HG02623 (cell line): Measurements from ENCODE around the gene PLIN1.
A peak's percentile ranks its signal among the peaks of the same experiment; 100 is the strongest.
"Not testable (repeated sequence)": the region's sequence is repeated elsewhere in the genome, so short reads cannot be mapped to it uniquely, and the experiment has no call there.

Experiments
- ATAC-seq: cut with Tn5 transposase; IDR thresholded peaks from one replicate; pipeline ENCODE4 v1.9.1; 2021; ENCODE audit warnings: moderate library complexity; ENCODE audit not compliant: unreplicated experiment

The PLIN1 gene, protein sequence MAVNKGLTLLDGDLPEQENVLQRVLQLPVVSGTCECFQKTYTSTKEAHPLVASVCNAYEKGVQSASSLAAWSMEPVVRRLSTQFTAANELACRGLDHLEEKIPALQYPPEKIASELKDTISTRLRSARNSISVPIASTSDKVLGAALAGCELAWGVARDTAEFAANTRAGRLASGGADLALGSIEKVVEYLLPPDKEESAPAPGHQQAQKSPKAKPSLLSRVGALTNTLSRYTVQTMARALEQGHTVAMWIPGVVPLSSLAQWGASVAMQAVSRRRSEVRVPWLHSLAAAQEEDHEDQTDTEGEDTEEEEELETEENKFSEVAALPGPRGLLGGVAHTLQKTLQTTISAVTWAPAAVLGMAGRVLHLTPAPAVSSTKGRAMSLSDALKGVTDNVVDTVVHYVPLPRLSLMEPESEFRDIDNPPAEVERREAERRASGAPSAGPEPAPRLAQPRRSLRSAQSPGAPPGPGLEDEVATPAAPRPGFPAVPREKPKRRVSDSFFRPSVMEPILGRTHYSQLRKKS

DNA sequence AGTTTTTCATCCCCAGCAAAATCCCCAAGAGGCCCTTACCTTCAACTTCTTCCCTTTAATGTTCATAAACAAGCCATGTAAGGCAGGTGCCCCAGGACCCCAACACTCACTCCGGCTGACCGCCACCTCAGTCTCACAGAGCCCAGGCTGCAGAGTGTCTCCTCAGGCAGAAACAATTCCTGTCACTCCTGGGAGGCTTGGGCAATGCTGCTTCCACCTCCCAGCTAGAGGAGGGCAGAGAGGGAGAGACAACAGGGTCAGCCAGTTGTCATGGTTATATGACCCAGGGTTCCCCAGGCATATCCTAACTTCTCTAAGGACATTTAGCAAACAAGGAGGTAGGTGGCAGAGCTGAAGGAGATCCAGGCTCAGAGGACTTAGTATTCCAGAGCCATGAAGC lies at the start of gene PLIN1:
PLIN1 (minus strand) TSS at position 156 of the 400 bp plus-strand sequence. CDS start 1,878 bp downstream, outside the sequence.
- ATAC-seq: no peak

DNA sequence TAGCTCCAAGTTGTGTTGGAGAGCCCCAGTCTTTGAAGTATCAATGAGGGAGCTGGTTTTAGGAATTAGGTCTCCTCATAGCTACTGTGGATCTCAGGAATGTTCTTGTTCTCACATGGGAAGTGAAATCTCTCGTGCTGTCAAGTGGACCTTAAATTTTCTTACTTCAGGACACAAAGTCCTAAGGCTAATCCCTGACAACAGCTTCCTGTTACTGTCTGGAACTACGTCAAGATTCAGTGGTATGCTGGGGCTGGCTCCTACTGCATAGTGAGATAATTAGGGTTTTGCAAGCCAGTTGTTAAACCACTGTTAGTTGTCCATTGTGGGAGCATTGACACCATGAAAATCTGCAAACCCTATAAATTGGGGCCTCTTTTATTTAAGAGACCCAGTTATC lies 49.1 kb upstream of the PLIN1 start:
- ATAC-seq: no peak

DNA sequence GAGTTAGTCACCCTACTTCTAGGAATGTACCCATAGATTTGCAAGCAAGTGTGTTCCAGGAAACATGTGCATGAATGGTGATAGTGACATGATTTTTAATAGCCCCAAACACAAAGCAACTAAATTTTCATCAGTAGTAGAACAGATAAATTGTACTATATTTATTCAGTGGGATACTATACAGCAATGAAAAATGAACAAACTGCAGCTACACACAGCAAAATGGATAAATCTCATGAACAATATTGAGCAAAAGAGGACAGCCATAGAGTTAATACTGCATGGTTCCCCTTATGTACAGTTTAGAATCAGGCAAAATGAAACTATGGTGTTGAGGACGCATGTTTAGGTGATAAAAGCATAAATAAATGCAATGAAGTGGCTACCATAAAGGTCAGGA lies 45.9 kb upstream of the PLIN1 start:
- ATAC-seq: no peak

DNA sequence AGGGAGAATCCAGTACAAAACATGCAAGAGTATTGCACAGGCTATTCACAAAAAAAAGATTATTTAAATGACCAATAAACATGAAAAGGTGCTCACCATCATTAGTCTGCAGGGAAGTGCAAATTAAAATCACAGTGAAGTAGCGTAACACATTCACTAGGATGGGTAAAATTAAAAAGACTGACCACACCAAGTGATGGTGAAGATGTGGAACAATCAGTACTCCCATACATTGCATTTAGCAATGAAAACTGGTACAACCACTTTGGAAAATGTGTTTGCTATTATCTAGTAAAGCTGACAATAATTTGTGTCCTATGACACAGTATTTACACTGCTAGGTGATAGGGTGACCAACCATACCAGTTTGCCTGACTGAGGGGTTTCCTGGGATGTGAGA lies 45.5 kb upstream of the PLIN1 start:
- ATAC-seq: no peak

DNA sequence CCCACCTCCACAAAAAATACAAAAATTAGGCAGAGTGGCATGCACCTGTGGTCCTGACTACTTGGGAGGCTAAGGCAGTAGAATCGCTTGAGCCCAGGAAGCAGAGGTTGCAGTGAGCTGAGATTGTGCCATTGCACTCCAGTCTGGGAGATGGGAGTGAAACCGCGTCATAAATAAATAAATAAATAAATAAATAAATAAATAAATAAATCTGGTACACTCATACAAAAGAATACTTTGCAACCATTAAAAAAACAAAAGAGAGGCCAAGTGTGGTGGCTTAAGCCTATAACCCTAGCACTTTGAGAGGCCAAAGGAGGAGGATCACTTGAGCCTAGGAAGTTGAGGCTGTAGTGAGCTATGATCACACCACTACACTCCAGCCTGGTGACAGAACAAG lies 43.9 kb upstream of the PLIN1 start:
- no peak for ATAC-seq

DNA sequence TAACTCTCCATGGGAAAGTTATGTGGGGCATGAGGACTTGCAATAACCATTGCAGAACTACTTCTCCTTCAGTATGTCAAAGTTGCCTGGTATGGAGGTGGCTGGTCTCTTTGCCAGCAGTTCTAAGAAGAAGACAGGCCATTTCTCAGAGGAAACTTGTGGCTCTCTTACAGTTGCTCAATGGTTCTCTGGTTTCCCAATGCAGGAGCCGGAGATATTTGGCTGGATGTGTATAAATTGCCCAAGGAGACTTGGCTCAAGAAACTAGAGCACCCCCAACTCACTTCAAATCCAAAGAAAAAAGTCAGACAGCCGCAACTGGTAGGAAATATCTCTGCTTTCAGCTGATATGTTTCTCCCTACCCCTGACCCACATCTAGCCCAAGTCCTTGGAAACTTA lies 35.6 kb upstream of the PLIN1 start:
- no peak for ATAC-seq

DNA sequence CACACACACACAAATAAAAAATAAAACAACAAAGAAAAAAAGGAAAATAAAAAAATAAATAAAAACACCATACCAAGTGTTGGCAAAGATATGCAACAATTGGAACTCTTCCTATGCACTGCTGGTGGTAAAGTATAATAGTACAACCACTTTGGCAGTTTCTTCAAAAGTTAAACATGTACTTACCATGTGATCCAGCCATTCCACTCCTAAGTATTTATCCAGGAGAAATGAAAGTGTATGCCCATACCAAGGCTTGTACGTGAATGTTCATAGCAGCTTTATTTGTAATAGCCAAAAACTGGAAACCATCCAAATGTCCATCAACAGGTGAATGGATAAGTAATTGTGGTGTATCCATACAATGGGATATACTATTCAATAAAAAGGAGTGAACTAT lies 28.4 kb upstream of the PLIN1 start:
- ATAC-seq: no peak

DNA sequence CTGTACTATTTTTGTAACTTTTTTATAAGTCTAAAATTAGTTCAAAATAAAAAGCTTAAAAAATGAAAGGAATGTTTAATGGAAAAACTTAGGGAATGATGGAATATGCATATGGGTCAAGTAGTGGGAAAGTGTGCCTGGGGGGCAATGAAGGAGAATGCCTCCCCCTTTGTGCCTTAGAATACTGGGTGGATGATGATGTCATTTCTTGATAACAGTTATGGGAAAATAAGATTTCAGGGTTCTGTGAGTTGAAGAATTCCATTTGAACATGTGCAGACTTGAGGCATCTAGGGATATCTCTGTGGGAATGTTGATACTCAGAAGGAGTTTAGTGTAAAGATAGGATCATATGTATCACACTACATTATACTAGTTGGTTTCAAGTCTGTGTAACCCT lies 25.2 kb upstream of the PLIN1 start:
- no peak for ATAC-seq

DNA sequence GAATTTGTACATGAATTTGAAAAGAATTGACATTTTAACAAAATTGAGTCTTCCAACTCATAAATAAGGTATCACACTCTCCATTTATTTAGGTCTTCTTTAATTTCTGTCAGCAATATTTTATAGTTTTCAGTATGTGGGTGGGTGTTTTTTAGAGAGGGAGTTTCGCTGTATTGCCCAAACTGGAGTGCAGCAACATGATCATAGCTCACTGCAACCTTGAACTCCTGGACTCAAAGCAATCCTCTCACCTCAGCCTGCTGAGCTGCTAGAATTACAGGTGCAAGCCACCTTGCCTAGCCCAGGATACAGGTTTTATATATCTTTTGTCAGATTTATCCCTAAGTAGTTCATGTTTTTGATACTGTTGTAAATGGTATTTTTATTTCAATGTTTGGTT lies 16.0 kb upstream of the PLIN1 start:
- ATAC-seq: no peak

DNA sequence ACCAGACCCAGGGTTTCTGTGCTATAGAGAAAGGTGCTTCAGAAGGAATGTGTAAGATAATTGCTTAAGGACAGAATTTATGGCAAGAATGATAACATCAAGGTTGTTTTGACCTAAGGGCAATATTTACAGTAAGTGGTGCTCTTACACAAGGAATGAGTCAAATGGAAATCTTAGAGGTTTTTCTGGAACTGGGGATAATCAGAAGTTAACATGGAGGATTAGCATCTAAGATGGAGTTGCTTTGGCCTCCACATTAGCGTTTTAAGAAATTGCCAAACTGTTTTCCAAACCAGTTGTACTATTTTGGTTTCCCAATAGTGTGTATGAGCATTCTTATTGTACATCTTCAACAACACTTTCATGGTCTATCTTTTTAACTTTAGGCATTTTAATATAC lies 14.5 kb upstream of the PLIN1 start:
- no peak for ATAC-seq

DNA sequence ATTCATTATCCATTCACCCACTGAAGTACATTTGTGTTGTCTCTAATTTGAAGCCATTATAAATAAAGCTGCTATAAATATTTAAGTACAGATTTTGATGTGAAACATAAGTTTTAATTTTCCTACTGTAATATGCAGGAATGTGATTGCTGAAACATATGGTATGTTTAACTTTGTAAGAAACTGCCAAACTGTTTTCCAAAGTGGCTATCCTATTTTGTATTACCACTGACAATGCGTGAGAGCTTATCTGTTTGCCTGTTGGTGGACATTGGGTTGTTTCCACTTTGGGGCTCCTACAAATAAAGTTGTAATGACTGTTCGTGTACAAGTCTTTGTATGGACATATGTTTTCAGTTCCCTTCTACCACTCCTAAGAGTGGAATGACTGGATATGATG lies 13.9 kb upstream of the PLIN1 start:
- no peak for ATAC-seq

DNA sequence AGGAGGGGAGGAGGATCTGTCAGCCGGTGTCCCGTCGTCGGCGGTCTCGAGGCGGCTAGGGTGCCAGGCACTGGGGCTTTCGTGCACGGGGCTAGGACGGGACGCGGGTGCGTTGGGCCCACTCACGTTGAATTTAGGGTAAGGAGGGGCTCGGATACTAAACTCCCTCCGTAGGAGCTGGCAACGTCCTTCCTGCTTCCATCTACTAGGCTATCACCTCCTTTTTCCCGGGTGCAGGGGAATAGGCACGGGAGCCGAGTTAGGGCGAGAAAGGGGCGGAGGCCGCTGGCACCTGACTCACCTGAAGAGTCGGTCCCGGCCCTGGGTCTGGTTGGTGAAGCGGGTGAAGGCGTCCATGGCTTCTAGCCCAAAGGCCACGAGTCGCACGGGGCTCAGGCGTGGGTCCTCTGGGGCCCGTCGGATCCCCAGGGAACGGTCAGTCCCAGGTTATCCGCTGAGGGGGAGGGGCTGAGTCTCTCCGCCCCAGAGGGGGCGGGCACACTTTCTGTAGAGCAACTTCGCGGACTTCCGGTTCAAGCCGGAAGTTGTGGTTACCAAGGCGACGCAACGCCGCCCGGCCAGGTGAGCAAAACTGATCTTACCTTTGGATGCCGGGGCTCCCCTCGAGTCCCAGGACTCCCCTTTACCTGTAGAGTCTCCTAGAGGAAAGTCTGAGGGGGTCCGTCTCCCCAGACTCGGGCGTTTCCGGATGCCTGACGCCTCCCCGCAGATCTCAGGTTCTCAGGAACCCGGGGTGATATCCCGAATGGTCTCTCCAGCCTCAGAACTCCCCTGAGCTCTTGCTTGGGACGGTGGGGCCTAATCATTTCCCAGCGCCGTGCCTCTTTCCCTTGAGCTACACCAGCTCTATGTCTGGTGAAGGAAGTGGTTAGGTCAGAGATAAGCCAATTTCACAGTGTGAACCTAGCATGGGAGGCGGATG lies 11.4 kb upstream of the PLIN1 start, which contains the start of the genes PEX11A and WDR93:
PEX11A (minus strand) TSS at position 479 of the 943 bp plus-strand sequence; CDS start at position 357, 122 bp downstream.
WDR93 (plus strand) TSS at position 536 of the 943 bp plus-strand sequence. CDS start 10,936 bp downstream, outside the sequence.
- ATAC-seq: peak; percentile 71

DNA sequence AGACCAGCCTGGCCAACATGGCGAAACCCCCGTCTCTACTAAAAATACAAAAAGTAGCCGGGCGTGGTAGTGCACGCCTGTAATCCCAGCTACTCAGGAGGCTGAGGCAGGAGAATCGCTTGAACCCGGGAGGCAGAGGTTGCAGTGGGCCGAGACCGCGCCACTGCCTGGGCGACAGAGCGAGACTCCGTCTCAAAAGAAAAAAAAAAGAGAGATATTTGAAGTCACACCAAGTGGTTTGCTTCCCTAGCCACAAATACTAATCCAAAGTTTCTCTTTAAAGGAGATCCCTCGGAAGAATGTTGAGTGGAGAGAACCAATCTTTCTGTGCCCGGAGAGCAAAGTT lies 10.7 kb upstream of the PLIN1 start:
- ATAC-seq: not testable (repeated sequence)

DNA sequence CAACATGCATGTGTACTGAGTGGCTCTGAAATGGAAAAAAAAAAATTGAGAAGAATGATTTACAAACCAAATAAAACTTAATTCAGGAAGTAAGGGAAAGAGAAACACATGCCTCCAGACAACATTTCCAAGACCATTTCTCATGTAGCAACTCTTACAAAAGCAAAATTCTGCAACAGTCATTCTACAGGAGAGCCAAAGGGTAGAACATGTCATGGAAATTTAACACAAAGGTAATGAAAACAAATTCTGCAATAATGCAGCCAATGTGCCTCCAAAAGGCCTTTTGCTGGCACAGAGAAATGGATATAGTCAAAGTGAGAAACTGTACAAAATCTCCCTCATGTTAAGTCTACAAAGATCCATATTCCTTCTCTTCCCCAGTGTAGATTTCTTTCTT lies 7.4 kb upstream of the PLIN1 start:
- ATAC-seq: no peak

DNA sequence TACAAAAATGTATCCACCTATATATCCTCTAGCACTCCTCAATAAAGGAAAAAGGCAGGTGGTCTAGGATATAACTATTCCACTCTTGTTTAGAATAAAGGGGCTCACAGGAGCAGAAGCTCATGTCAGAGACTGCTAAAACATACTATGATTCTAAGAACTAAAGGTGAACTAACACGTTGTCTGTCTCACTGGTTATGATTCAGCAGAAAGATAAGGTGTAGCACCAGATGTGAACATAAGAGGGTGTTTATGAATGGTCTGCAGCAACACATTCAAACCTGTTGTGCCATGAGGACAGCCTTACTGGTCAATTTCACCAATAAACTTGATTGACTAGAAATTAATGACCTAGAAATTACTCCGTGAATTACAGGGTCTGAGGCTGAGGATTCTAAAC lies 6.8 kb upstream of the PLIN1 start:
- ATAC-seq: no peak

DNA sequence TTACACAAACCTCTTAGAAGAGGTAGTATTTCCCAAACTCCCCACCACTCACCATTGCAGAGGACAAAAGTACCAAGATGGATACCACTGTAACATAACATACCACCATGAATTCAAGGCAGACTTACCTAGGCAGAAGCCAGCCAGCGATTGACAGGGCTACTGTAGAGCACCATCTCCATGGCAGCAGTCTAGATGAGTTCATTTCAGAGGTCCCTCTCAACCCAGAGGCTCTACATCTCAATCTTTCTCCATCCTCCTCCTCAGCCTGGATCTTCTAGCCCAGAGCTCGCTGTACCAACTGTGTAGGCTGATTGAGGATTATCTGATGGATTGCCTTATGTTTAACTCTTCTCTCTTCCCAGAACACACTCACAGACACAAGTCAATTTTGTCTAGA lies 2.0 kb upstream of the PLIN1 start:
- ATAC-seq: no peak

DNA sequence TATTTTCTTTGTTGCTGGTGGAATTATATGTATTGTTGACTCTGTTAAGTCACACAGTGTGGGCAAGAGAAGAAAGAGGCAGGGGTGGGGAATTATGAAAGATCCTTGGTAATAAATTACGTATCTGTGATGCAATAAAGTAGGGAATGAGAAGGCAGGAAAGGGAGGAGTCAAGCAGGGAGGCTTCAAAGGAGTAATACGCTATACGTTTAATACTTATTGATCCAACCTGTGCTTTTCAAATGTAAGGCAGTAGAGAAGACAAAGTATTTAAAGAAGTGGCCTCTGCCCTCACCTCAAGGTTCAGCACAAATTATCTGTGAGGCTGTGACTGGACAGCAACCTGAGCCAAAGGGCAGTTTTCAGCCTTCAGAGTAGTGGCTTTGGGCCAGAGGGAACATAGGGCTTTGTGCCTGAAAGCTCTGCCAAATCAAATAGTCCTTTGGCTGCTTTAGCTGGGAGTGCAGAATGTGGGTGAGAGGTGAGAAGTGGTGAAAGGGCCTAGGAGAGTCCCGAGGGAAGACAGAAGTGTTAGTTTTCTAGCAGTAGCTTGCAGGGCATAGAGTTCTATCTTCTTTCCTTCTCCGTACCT lies 1.2 kb upstream of the PLIN1 start:
- ATAC-seq: no peak

DNA sequence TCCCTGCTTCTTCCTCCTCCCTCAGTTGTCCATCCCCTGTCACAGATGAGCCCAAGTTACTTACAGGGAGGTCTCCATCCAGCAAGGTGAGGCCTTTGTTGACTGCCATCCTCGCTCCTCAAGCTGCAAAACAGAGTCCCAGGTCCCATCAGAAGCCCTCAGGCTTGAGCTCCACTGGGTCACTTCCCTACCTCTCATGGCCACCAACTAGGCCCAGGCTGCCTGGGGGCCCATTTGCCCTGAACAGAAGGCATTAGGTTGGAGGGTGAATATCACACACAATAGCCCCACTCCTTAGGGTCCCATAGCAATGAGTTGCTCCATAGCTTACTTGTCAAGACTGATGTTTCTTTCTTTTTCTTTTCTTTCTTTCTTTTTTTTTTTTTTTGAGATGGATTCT lies 1.8 kb downstream of the PLIN1 start:
- ATAC-seq: no peak

DNA sequence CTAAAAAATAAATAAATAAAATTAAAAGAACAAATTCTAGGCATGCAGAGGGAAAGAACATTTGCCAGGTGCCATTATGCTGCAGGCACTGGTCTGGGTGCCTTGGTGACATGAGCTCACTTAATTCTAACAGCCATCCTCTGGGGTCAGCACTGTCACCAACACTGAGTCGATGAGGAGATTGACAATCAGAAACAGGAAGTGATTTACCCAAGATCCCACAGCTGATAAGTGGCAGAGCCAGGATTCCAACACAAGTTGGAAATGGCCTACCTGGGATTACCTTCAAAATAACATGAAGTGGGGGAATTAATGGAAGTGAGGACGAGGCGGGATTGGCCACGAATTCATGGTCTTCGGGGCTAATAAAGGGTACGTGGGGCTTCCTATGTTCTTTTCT lies 3.6 kb downstream of the PLIN1 start:
- no peak for ATAC-seq

DNA sequence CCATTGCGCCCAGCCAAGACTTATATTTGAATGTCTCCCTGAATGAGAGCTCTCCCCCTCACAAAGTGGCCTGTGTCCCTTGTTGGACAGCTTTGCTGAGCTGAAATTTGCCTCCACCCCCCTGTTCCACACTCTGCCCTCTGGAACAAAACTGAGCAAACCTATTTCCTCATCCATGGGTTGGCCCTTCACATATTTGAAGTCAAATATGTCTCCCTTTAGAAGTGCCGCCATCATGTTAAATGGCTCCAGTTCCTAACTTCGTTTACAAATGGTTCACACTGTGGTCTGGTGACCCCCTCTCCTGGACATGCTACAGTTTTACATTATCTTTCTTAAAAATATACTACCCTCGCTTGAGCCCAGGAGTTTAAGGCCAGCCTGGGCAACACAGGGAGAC lies 4.6 kb downstream of the PLIN1 start:
- no peak for ATAC-seq

DNA sequence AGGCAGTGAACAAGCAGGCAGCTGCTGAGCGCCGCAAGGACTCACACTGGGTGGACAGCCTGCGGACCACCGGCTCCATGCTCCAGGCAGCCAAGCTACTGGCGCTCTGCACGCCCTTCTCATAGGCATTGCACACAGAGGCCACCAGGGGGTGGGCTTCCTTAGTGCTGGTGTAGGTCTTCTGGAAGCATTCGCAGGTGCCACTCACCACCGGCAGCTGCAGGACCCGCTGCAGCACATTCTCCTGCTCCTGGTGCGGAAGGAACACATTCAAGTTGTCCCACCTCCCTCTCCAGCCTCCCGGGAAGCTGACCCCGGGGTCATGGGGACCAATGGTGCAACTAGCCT lies 6.0 kb downstream of the PLIN1 start:
- no peak for ATAC-seq
